Measurements from ENCODE around the gene ADAMTS9.

Gene ADAMTS9

GRCh38 chr3:64653101-64653500 lies 34.7 kb downstream of the ADAMTS9 start:
- Histone ChIP-seq H3K4me1 (ENCODE audit: control insufficient read depth, insufficient read depth, low read depth, low read length) (peaks cover 1% of the 10 kb centered on the region), H2BK12ac (ENCODE audit: low read length in 2 of 2) (no peak overlapping the region), H4K8ac (ENCODE audit: low read length) (no peak overlapping the region), H3K23ac (ENCODE audit: low read length in 2 of 2) (no peak overlapping the region), H2BK15ac (ENCODE audit: low read depth, poor library complexity, severe bottlenecking) (no peak overlapping the region), H4K91ac (ENCODE audit: low read length) (no peak overlapping the region), H3K27ac (ENCODE audit: low read length, poor library complexity, severe bottlenecking) (no peak overlapping the region), H2BK120ac (ENCODE audit: low read depth, low read length) (no peak overlapping the region), H2AFZ (ENCODE audit: low read depth, low read length) (no peak overlapping the region), H3K4me2 (ENCODE audit: low read length, poor library complexity, severe bottlenecking) (no peak overlapping the region), H3K9me3 (ENCODE audit: control insufficient read depth, low read length) (no peaks in the 10 kb centered on the region), H2BK5ac (ENCODE audit: low read depth, low read length, poor library complexity, severe bottlenecking) (no peak overlapping the region), H3K14ac (ENCODE audit: low read length in 2 of 2) (no peak overlapping the region), H3K36me3 (ENCODE audit: control insufficient read depth in 1 of 2, insufficient read depth in 2 of 2, low read depth in 1 of 2, low read length in 2 of 2) (peaks cover 0 to 5% of the 10 kb centered on the region in 2 experiments), H3K4ac (ENCODE audit: low read depth in 1 of 2, low read length in 2 of 2) (no peak overlapping the region), H3K9ac (ENCODE audit: low read length) (no peak overlapping the region), H2AK5ac (ENCODE audit: low read length, severe bottlenecking) (no peak overlapping the region), H3K4me3 (ENCODE audit: insufficient read depth in 1 of 2, low read depth in 1 of 2, low read length in 2 of 2) (no peak overlapping the region), H3K79me1 (replicated peaks; ENCODE audit: low read length, poor library complexity, severe bottlenecking) (no peaks in the 10 kb centered on the region), H3K27me3 (ENCODE audit: control insufficient read depth in 1 of 2, insufficient read depth in 1 of 2, low read length in 2 of 2) (no peaks in the 10 kb centered on the region), H3K18ac (ENCODE audit: low read depth in 1 of 2, low read length in 2 of 2) (no peak overlapping the region)
- DNase-seq, result no peak
- WGBS, result 84% methylated on average over 3 of the region's 3 CpGs

- Histone ChIP-seq H3K23ac (ENCODE audit: low read length in 2 of 2) (no peak overlapping the region), H3K27ac (ENCODE audit: low read length, poor library complexity, severe bottlenecking) (no peak overlapping the region), H3K4me1 (ENCODE audit: control insufficient read depth, insufficient read depth, low read depth, low read length) (peaks cover 1% of the 10 kb centered on the region), H3K14ac (ENCODE audit: low read length in 2 of 2) (no peak overlapping the region), H2BK12ac (ENCODE audit: low read length in 2 of 2) (no peak overlapping the region), H3K18ac (ENCODE audit: low read depth in 1 of 2, low read length in 2 of 2) (no peak overlapping the region), H2AK5ac (ENCODE audit: low read length, severe bottlenecking) (no peak overlapping the region), H2BK15ac (ENCODE audit: low read depth, poor library complexity, severe bottlenecking) (no peak overlapping the region), H2BK120ac (ENCODE audit: low read depth, low read length) (no peak overlapping the region), H3K36me3 (ENCODE audit: control insufficient read depth in 1 of 2, insufficient read depth in 2 of 2, low read depth in 1 of 2, low read length in 2 of 2) (peaks cover 2 to 10% of the 10 kb centered on the region in 2 experiments), H3K9ac (ENCODE audit: low read length) (no peak overlapping the region), H3K4ac (ENCODE audit: low read depth in 1 of 2, low read length in 2 of 2) (no peak overlapping the region), H2AFZ (ENCODE audit: low read depth, low read length) (no peak overlapping the region), H2BK5ac (ENCODE audit: low read depth, low read length, poor library complexity, severe bottlenecking) (no peak overlapping the region), H4K91ac (ENCODE audit: low read length) (no peak overlapping the region), H3K4me3 (ENCODE audit: insufficient read depth in 1 of 2, low read depth in 1 of 2, low read length in 2 of 2) (no peak overlapping the region), H3K79me1 (replicated peaks; ENCODE audit: low read length, poor library complexity, severe bottlenecking) (no peaks in the 10 kb centered on the region), H3K9me3 (ENCODE audit: control insufficient read depth, low read length) (no peaks in the 10 kb centered on the region), H4K8ac (ENCODE audit: low read length) (no peak overlapping the region), H3K27me3 (ENCODE audit: control insufficient read depth in 1 of 2, insufficient read depth in 1 of 2, low read length in 2 of 2) (no peaks in the 10 kb centered on the region), H3K4me2 (ENCODE audit: low read length, poor library complexity, severe bottlenecking) (no peak overlapping the region)
- no peak for DNase-seq
- WGBS, result 72% methylated on average over 2 of the region's 2 CpGs
Measured at GRCh38 chr3:64651741-64652241, 36.0 kb downstream of the ADAMTS9 start.

- Histone ChIP-seq H3K23ac (ENCODE audit: low read length in 2 of 2) (no peak overlapping the region), H3K4me1 (ENCODE audit: control insufficient read depth, insufficient read depth, low read depth, low read length) (peaks cover 1% of the 10 kb centered on the region), H3K27me3 (ENCODE audit: control insufficient read depth in 1 of 2, insufficient read depth in 1 of 2, low read length in 2 of 2) (no peaks in the 10 kb centered on the region), H3K9me3 (ENCODE audit: control insufficient read depth, low read length) (no peaks in the 10 kb centered on the region), H2BK5ac (ENCODE audit: low read depth, low read length, poor library complexity, severe bottlenecking) (no peak overlapping the region), H3K9ac (ENCODE audit: low read length) (no peak overlapping the region), H2AK5ac (ENCODE audit: low read length, severe bottlenecking) (no peak overlapping the region), H3K4me2 (ENCODE audit: low read length, poor library complexity, severe bottlenecking) (no peak overlapping the region), H2BK12ac (ENCODE audit: low read length in 2 of 2) (no peak overlapping the region), H3K14ac (ENCODE audit: low read length in 2 of 2) (no peak overlapping the region), H4K91ac (ENCODE audit: low read length) (no peak overlapping the region), H2BK120ac (ENCODE audit: low read depth, low read length) (no peak overlapping the region), H3K79me1 (replicated peaks; ENCODE audit: low read length, poor library complexity, severe bottlenecking) (no peaks in the 10 kb centered on the region), H3K36me3 (ENCODE audit: control insufficient read depth in 1 of 2, insufficient read depth in 2 of 2, low read depth in 1 of 2, low read length in 2 of 2) (peaks cover 2 to 10% of the 10 kb centered on the region in 2 experiments), H3K18ac (ENCODE audit: low read depth in 1 of 2, low read length in 2 of 2) (no peak overlapping the region), H3K4ac (ENCODE audit: low read depth in 1 of 2, low read length in 2 of 2) (no peak overlapping the region), H3K4me3 (ENCODE audit: insufficient read depth in 1 of 2, low read depth in 1 of 2, low read length in 2 of 2) (no peak overlapping the region), H3K27ac (ENCODE audit: low read length, poor library complexity, severe bottlenecking) (no peak overlapping the region), H2AFZ (ENCODE audit: low read depth, low read length) (no peak overlapping the region), H4K8ac (ENCODE audit: low read length) (no peak overlapping the region), H2BK15ac (ENCODE audit: low read depth, poor library complexity, severe bottlenecking) (no peak overlapping the region)
- 98% methylated on average over 3 of the region's 3 CpGs for WGBS
- DNase-seq, result no peak
Measured at GRCh38 chr3:64651303-64651702, 36.5 kb downstream of the ADAMTS9 start.

- DNase-seq, result peak; percentile 61
- no CpG with 5 or more reads among the region's 1 CpG for WGBS
Measured at GRCh38 chr3:64650715-64651114, 37.1 kb downstream of the ADAMTS9 start.

More at GRCh38 chr3:64650715-64651114, 37.1 kb downstream of the ADAMTS9 start:
- Histone ChIP-seq H2BK12ac (ENCODE audit: low read length in 2 of 2) (no peak overlapping the region), H3K79me1 (replicated peaks; ENCODE audit: low read length, poor library complexity, severe bottlenecking) (no peaks in the 10 kb centered on the region), H2BK120ac (ENCODE audit: low read depth, low read length) (no peak overlapping the region), H3K4me3 (ENCODE audit: insufficient read depth in 1 of 2, low read depth in 1 of 2, low read length in 2 of 2) (no peak overlapping the region), H3K9ac (ENCODE audit: low read length) (no peak overlapping the region), H3K9me3 (ENCODE audit: control insufficient read depth, low read length) (no peaks in the 10 kb centered on the region), H2BK15ac (ENCODE audit: low read depth, poor library complexity, severe bottlenecking) (no peak overlapping the region), H3K4me1 (ENCODE audit: control insufficient read depth, insufficient read depth, low read depth, low read length) (peaks cover 1% of the 10 kb centered on the region), H3K36me3 (ENCODE audit: control insufficient read depth in 1 of 2, insufficient read depth in 2 of 2, low read depth in 1 of 2, low read length in 2 of 2) (peaks cover 2 to 10% of the 10 kb centered on the region in 2 experiments), H4K8ac (ENCODE audit: low read length) (no peak overlapping the region), H2BK5ac (ENCODE audit: low read depth, low read length, poor library complexity, severe bottlenecking) (no peak overlapping the region), H3K4ac (ENCODE audit: low read depth in 1 of 2, low read length in 2 of 2) (no peak overlapping the region), H3K18ac (ENCODE audit: low read depth in 1 of 2, low read length in 2 of 2) (no peak overlapping the region), H2AK5ac (ENCODE audit: low read length, severe bottlenecking) (no peak overlapping the region), H2AFZ (ENCODE audit: low read depth, low read length) (no peak overlapping the region), H3K27me3 (ENCODE audit: control insufficient read depth in 1 of 2, insufficient read depth in 1 of 2, low read length in 2 of 2) (no peaks in the 10 kb centered on the region), H3K27ac (ENCODE audit: low read length, poor library complexity, severe bottlenecking) (peak overlapping the region; percentile 66), H3K23ac (ENCODE audit: low read length in 2 of 2) (no peak overlapping the region), H3K4me2 (ENCODE audit: low read length, poor library complexity, severe bottlenecking) (no peak overlapping the region), H3K14ac (ENCODE audit: low read length in 2 of 2) (no peak overlapping the region), H4K91ac (ENCODE audit: low read length) (no peak overlapping the region)
